GM19099 (cell line): ENCODE data around the gene MRFAP1L1.

ENCODE experiments used
- POLR2A ChIP-seq: IDR thresholded peaks from 3 replicates; pipeline ENCODE4 v1.6.1; 2011; ENCODE audit warnings: low read depth; ENCODE audit not compliant: insufficient read length; ENCODE audit errors: extremely low read depth

Gene MRFAP1L1

GRCh38 chr4:6709230-6710114, at the start of gene MRFAP1L1:
MRFAP1L1 (minus strand) TSS chr4:6709865; CDS start chr4:6709629, 236 bp downstream.
- TF ChIP-seq POLR2A, result peak; percentile 85

DNA sequence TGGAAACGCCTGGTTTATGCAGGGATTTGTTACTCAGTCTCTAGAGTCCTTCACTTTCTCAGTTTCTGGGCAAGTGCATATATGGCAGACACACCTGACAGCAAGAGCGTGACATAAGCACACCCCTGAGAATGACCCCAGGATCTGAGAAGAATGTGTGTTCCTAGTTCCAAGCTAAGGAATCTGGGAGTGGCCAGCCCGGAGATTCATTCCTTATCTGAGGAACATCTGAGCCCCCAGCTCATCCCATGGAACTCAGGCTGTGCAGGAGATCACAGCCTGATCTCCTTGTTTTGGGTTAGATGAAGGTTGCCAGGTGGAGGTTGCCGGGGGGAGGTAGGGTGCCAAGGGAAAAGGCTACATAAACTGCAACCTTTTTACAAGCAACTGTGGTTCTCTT, 49.1 kb upstream of the MRFAP1L1 start:
- TF ChIP-seq POLR2A, result no peak

GRCh38 chr4:6755088-6755753, 45.6 kb upstream of the MRFAP1L1 start:
- TF ChIP-seq POLR2A, result no peak

GRCh38 chr4:6754481-6755087, 44.9 kb upstream of the MRFAP1L1 start:
- no peak for TF ChIP-seq POLR2A

- TF ChIP-seq POLR2A, result no peak
These were observed 44.2 kb upstream of the MRFAP1L1 start for GRCh38 chr4:6753891-6754290.

GRCh38 chr4:6753103-6753560, 43.5 kb upstream of the MRFAP1L1 start:
- TF ChIP-seq POLR2A, result no peak

DNA sequence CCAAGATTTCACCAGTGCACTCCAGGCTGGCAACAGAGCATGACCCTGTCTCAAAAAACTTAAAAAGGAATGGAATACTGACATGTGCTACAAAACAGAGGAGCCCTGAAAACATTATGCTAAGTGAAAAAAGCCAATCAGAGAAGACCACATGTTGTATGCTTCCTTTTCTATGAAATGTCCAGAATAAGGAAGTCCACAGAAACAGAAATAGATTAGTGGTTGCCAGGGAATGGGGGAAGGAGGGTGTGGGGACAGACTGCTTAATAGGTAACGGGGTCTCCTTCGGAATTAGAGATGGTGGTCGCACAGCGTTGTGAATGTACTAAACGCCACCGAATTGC, 42.8 kb upstream of the MRFAP1L1 start:
- TF ChIP-seq POLR2A, result no peak

- no peak for TF ChIP-seq POLR2A
These were observed 42.2 kb upstream of the MRFAP1L1 start for GRCh38 chr4:6751611-6752485.

GRCh38 chr4:6750286-6751221, 40.9 kb upstream of the MRFAP1L1 start:
- TF ChIP-seq POLR2A, result no peak

- TF ChIP-seq POLR2A, result no peak
These were observed 39.9 kb upstream of the MRFAP1L1 start for GRCh38 chr4:6749340-6750171.

GRCh38 chr4:6748286-6748685, 38.6 kb upstream of the MRFAP1L1 start:
- no peak for TF ChIP-seq POLR2A

GRCh38 chr4:6747294-6748051, 37.8 kb upstream of the MRFAP1L1 start:
- TF ChIP-seq POLR2A, result no peak

DNA sequence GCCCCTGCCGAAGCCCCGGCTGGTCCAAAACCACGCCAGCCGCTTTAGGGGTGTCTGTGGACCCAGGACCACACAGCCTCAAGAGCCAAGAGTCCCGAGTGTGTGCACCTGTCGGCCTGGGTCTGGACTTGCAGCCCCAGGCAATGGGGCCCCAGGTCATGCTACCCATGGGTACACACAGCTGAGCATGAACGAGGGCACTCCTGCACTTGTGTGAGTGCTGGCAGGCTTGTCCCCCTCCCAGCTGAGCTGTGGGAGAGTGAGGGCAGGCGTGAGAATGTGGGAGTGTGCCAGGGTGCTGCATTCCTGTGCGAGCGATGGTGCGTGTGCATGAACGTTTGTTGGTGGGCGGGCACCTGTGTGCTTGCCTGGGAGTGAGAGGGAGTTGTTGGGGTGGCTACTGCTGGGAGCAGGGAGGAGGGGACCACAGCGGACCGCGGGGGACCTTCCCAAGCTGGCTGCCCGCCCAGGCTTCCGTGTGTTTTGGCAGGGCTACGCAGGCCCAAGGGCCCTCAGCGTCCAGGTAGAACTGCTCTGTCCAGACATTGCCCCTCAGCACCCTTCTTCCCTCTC, 37.1 kb upstream of the MRFAP1L1 start:
- TF ChIP-seq POLR2A, result no peak
